GM23248 (cell line): ENCODE measurements around the gene CCDC85C. TPM values are rescaled to one million over a fixed set of nuclear protein-coding genes. Genes with fewer than 3 reads are reported as not detected.
A peak's percentile ranks its signal among the peaks of the same experiment; 100 is the strongest.

Experiments
- DNase-seq: peaks from one replicate; pipeline ENCODE4 v3.0.0-alpha.2; 2015
- H2AFZ ChIP-seq: fragments of 200-600 bp; sonication (generic); 2 replicates; pipeline ENCODE4 v1.6.1; 2016; ENCODE audit warnings: antibody characterized with exemption
- H3F3A ChIP-seq: fragments of 200-600 bp; sonication (generic); 2 replicates; pipeline ENCODE4 v1.6.1; 2016; ENCODE audit warnings: mild to moderate bottlenecking, antibody characterized with exemption, mixed run types; ENCODE audit not compliant: insufficient read depth
- H3K27ac ChIP-seq: fragments of 200-600 bp; sonication (generic); 2 replicates; pipeline ENCODE4 v1.5.1; 2016; ENCODE audit warnings: mild to moderate bottlenecking
- H3K27me3 ChIP-seq: fragments of 200-600 bp; sonication (generic); replicated peaks from 2 replicates; pipeline ENCODE4 v1.6.1; 2016; ENCODE audit warnings: mild to moderate bottlenecking; ENCODE audit not compliant: insufficient read depth
- H3K36me3 ChIP-seq: fragments of 200-600 bp; sonication (generic); 2 replicates; pipeline ENCODE4 v1.6.1; 2016; ENCODE audit warnings: low read depth, mild to moderate bottlenecking
- H3K4me1 ChIP-seq: fragments of 200-600 bp; sonication (generic); 2 replicates; pipeline ENCODE4 v1.6.1; 2016; ENCODE audit warnings: mild to moderate bottlenecking; ENCODE audit not compliant: insufficient read depth
- H3K4me2 ChIP-seq: fragments of 200-600 bp; sonication (generic); one replicate; pipeline ENCODE4 v1.6.1; 2016; ENCODE audit warnings: mild to moderate bottlenecking; ENCODE audit not compliant: unreplicated experiment
- H3K4me3 ChIP-seq: fragments of 200-600 bp; sonication (generic); 2 replicates; pipeline ENCODE4 v1.5.1; 2016; ENCODE audit warnings: mild to moderate bottlenecking
- H3K79me2 ChIP-seq: fragments of 200-600 bp; sonication (generic); 2 replicates; pipeline ENCODE4 v1.6.1; 2016; ENCODE audit warnings: mild to moderate bottlenecking; ENCODE audit not compliant: insufficient read depth
- H3K9ac ChIP-seq: fragments of 200-600 bp; sonication (generic); 2 replicates; pipeline ENCODE4 v1.6.1; 2016; ENCODE audit warnings: mild to moderate bottlenecking
- H3K9me2 ChIP-seq: fragments of 200-600 bp; sonication (generic); 2 replicates; pipeline ENCODE4 v1.6.1; 2016; ENCODE audit warnings: mixed run types, mild to moderate bottlenecking, moderate library complexity; ENCODE audit not compliant: insufficient read depth
- H3K9me3 ChIP-seq: fragments of 200-600 bp; sonication (generic); one replicate; pipeline ENCODE4 v1.6.1; 2017; ENCODE audit warnings: low read depth
- H4K20me1 ChIP-seq: fragments of 200-600 bp; sonication (generic); 2 replicates; pipeline ENCODE4 v1.6.0; 2016; ENCODE audit not compliant: insufficient read depth
- EZH2 ChIP-seq: fragments of 200-600 bp; sonication (generic); IDR thresholded peaks from 2 replicates; pipeline ENCODE4 v1.6.1; 2018; ENCODE audit warnings: antibody characterized with exemption, mild to moderate bottlenecking; ENCODE audit not compliant: insufficient read depth, poor library complexity, severe bottlenecking
- EZH2phosphoT487 ChIP-seq: fragments of 200-600 bp; sonication (generic); IDR thresholded peaks from 2 replicates; pipeline ENCODE4 v1.6.1; 2018; ENCODE audit warnings: antibody characterized with exemption, moderate library complexity, mild to moderate bottlenecking, low read depth; ENCODE audit not compliant: insufficient read depth
- WGBS, 2 experiments: methylation state at CpG; one replicate each; pipeline ENCODE4 v1.1.6; 2015 to 2017; ENCODE audit warnings: low lambda C conversion rate in 2 of 2, low coverage in 1 of 2; ENCODE audit errors: missing lambda C conversion rate in 2 of 2; 5-methylcytosine and 5-hydroxymethylcytosine counted together
- in situ Hi-C: fragments of 300-500 bp; cut with MboI; formaldehyde crosslinking; loops from 2 replicates; pipeline ENCODE4 v1.15.0; 2020
- polyA plus RNA-seq: library from polyadenylated mRNA; unstranded; fragments of >200 nt; fragmentation: Nextera tagmentation; extraction: Ambion mirVana; gene quantifications from 2 replicates; pipeline ENCODE4 v1.2.1, GENCODE V29; 2016
- total RNA-seq: library from RNA; depleted of rRNA; stranded (reverse); fragments of >200 nt; shearing (Covaris generic); gene quantifications from 2 replicates; pipeline ENCODE4 v1.2.3, GENCODE V29; 2014

The CCDC85C gene
- total and polyA plus RNA-seq, 2 experiments from 2014 or later: 0.68 to 11.0 TPM

DNA sequence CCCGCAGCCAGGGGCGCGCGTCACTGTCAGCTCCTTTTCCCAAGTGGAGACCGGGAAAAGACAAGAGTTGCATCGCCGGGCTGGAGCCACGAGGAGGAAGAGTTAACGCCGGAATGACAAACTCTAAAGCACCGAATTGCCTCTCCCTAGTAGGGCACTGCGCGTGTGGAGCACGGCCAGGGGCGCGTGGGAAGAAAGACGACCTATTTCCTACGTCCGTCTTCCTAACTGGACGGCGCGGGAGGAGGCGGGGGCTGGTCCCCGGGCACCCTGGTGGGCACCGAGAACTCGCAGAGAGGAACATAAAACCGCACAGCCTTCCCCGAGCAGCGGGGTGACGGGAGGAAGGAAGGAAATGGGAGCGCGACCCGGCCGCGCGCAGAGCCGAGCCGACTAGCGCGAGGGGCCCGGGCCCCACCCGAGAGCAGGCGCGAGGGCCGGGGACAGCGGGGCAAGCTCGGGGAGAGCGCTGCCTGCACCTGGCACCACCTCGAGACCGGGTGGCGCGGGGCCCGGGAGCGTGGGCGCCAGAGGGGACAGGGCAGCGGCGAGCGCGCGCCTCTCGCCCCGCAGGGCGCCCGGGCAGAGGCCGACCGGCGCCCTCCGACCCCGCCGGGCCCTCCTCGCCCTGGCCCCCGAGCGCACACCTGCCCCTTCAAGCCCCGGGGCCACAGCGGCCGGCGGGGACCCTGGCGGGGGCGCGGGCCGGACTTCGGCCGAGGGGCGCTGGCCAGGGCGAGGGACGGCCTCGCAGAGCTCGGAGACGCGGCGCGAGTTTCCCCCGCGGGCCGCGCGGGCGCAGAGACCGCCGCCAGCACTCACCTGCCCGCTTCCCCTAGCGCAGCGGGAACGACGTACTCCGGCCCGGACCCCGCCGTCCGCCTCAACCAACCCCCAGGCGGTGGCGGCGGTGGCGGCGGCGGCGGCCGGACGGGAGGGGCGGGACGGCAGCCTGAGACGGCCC, 123.8 kb downstream of the CCDC85C start, which contains the start of gene SETD3:
SETD3 (minus strand) TSS at position 954 of the 964 bp plus-strand sequence. CDS start 15,054 bp downstream, outside the sequence.
- H3K4me1 ChIP-seq: peaks cover 41% of the 10 kb centered on the region
- H3K4me3 ChIP-seq: peak within 1 kb of the TSS; percentile 94
- H3K9me3 ChIP-seq: no peaks in the 10 kb centered on the region
- peak within 1 kb of the TSS; percentile 96 for H3K4me2 ChIP-seq
- in situ Hi-C loops: no loop called here
- no peaks in the 10 kb centered on the region for H3K27me3 ChIP-seq
- H2AFZ ChIP-seq: peak within 1 kb of the TSS; percentile 66
- peaks cover 26% of the 10 kb centered on the region for H4K20me1 ChIP-seq
- H3K27ac ChIP-seq: peak within 1 kb of the TSS; percentile 96
- no peaks in the 10 kb centered on the region for H3K36me3 ChIP-seq
- 1% methylated on average over 33 to 75 of the region's 122 CpGs for WGBS, 2 experiments
- peaks cover 86% of the 10 kb centered on the region for H3K79me2 ChIP-seq
- H3K9ac ChIP-seq: peak within 1 kb of the TSS; percentile 99
- peaks cover 15% of the 10 kb centered on the region; the same call in 1 of the 2 replicates for H3F3A ChIP-seq
- no peaks in the 10 kb centered on the region for H3K9me2 ChIP-seq
- DNase-seq: peak; percentile 89
- TF ChIP-seq EZH2phosphoT487 (no peak), EZH2 (no peak)

DNA sequence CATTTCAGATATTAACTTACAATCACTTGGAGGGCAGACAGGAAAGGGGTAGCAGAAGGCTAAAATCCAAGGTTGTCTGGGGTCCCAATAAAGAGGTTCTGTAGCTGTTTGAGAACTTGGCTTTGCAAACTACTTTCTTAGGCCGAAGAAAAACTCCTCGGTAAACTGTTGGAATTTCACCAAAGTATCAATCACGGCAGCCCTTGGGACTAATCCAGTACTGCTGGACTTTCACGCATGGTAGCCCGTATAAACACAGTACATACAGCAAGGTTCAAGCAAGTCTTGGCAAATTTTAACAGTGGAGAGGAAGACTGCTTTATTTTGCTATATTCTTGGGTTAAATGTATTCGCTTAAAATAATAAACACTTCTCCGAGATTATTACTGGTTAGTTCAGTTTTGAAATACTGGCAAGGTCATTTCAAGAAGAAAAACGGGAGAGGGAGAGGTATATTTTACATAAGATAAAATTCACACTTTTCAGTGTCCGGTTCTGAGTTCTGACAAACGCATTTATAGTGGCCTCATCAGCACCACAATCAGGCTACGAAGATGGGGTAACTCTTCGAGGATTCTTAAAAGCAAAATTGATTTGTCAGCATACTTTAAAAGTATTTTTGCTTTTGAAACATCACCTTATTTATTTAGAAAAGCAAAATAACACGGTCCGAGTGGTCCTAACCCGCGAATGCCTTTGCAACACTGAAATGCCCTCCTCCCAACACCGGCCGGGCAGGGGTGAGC, 124.7 kb downstream of the CCDC85C start:
- no peak for TF ChIP-seq EZH2phosphoT487
- no peak for TF ChIP-seq EZH2
- H3K4me2 ChIP-seq: peak overlapping the region; percentile 96
- peak overlapping the region; percentile 84 for H3K4me3 ChIP-seq
- H3K9me3 ChIP-seq: no peaks in the 10 kb centered on the region
- H3F3A ChIP-seq: peaks cover 15% of the 10 kb centered on the region; the same call in 1 of the 2 replicates
- H4K20me1 ChIP-seq: peaks cover 17% of the 10 kb centered on the region
- in situ Hi-C loops: no loop called here
- H3K27ac ChIP-seq: peak overlapping the region; percentile 79
- no peaks in the 10 kb centered on the region for H3K36me3 ChIP-seq
- peaks cover 86% of the 10 kb centered on the region for H3K79me2 ChIP-seq
- peaks cover 41% of the 10 kb centered on the region for H3K4me1 ChIP-seq
- peak; percentile 43 for DNase-seq
- WGBS, 2 experiments: 8 to 10% methylated on average over 18 of the region's 18 CpGs
- H3K27me3 ChIP-seq: no peaks in the 10 kb centered on the region
- H3K9me2 ChIP-seq: no peaks in the 10 kb centered on the region
- peak overlapping the region; percentile 66 for H2AFZ ChIP-seq
- H3K9ac ChIP-seq: peak overlapping the region; percentile 87

DNA sequence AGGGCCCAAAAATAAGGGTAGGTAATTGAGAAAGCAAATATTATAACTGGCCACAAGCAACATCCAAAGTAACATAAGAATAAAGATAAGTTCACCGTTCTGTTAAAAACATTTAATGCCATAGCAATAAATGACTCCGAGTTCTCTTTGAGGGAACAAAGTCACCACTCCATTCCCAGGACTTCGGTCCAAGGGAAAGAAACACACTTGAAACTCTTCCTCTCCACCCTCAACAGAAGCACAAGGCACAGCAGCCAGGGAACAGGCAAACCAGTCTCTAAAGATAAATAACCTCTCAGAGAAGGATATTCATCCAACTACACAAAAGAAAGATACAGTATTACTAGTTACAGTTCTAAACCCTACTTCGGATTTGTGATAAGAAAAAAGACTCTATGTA, 125.9 kb downstream of the CCDC85C start:
- Histone ChIP-seq H3K79me2 (peaks cover 86% of the 10 kb centered on the region), H3F3A (peaks cover 15% of the 10 kb centered on the region; the same call in 1 of the 2 replicates), H2AFZ (no peak overlapping the region), H3K9ac (no peak overlapping the region), H3K9me3 (no peaks in the 10 kb centered on the region), H3K27ac (no peak overlapping the region), H3K4me2 (peak overlapping the region; percentile 96), H3K4me1 (peaks cover 34% of the 10 kb centered on the region), H3K36me3 (no peaks in the 10 kb centered on the region), H4K20me1 (peaks cover 16% of the 10 kb centered on the region; the same call in 1 of the 2 replicates), H3K9me2 (no peaks in the 10 kb centered on the region), H3K4me3 (no peak overlapping the region), H3K27me3 (no peaks in the 10 kb centered on the region)
- DNase-seq: no peak
- no peak for TF ChIP-seq EZH2phosphoT487
- TF ChIP-seq EZH2: no peak
- in situ Hi-C loops: no loop called here
- 84 to 85% methylated on average over 4 of the region's 4 CpGs for WGBS, 2 experiments

DNA sequence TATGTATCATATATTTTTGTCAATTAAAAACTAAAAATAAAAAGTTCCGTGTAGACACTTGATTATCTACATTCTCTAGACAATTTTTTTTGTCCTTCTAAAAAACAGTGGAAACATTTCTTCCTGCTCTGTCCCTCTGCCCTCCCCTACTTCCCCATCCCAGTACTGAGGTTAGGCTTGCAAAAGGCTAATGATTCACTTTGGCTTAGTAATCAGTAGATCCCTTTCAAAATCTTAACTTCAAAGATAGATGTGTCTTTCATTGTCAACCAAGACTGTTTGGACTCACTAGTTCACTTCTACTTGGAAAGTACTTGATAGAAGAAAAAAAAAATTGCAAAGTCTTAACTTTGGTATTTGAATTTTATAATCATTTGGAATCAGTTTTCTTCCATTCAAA, 127.1 kb downstream of the CCDC85C start:
- no peaks in the 10 kb centered on the region for H3K9me2 ChIP-seq
- H3K4me3 ChIP-seq: no peak overlapping the region
- H4K20me1 ChIP-seq: peaks cover 12% of the 10 kb centered on the region; the same call in 1 of the 2 replicates
- H3K9ac ChIP-seq: no peak overlapping the region
- no peaks in the 10 kb centered on the region for H3K27me3 ChIP-seq
- H3K4me2 ChIP-seq: peak overlapping the region; percentile 19
- H3K4me1 ChIP-seq: peaks cover 26% of the 10 kb centered on the region; the same call in 1 of the 2 replicates
- TF ChIP-seq EZH2 (no peak), EZH2phosphoT487 (no peak)
- no peaks in the 10 kb centered on the region for H3K9me3 ChIP-seq
- peaks cover 15% of the 10 kb centered on the region; the same call in 1 of the 2 replicates for H3F3A ChIP-seq
- DNase-seq: peak; percentile 74
- H2AFZ ChIP-seq: no peak overlapping the region
- no peak overlapping the region for H3K27ac ChIP-seq
- in situ Hi-C loops: no loop called here
- no peaks in the 10 kb centered on the region for H3K36me3 ChIP-seq
- 75 to 77% methylated on average over 1 of the region's 1 CpG for WGBS, 2 experiments
- H3K79me2 ChIP-seq: peaks cover 86% of the 10 kb centered on the region
